Stimulated activated CD4-positive, alpha-beta T cell treated with anti-CD3 and anti-CD28 coated beads, Interleukin-4, amount 100 ng/mL, for 24 hours (primary cell): Measurements from ENCODE around the gene CANX.
"Not testable (repeated sequence)": the region's sequence is repeated elsewhere in the genome, so short reads cannot be mapped to it uniquely, and the experiment has no call there.

Source experiments
- DNase-seq: peaks from one replicate; pipeline ENCODE4 v3.0.0-alpha.2; 2020

CANX gene

DNA sequence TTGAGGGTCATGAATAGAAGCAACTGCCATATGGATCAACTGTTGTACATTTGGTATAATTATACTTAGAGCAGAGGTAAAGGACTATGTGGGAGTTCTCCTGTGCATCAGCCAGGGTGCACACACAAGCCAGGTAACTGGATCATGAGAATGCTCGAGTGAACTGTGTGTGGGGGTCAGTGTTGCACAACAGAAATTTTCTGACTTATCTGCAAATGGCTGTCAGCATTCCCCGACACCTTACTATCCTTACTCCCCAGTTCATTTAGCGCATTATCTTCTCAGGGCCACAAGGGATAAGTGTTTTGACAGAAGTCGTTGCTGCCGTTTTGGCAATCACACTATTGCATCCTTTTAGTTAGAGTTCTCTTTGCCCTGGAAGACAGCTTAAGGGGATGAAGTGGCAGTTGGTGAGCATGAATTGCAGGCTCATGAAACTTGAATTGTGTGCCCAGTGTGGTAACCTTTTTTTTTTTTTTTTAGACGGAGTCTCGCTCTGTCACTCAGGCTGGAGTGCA is 1.7 kb downstream of the CANX start:
- DNase-seq, result no peak

- DNase-seq, result no peak
Observed at GRCh38 chr5:179716286-179716685, 17.5 kb downstream of the CANX start.

- DNase-seq, result no peak
Observed at GRCh38 chr5:179720222-179720621, 21.5 kb downstream of the CANX start.

DNA sequence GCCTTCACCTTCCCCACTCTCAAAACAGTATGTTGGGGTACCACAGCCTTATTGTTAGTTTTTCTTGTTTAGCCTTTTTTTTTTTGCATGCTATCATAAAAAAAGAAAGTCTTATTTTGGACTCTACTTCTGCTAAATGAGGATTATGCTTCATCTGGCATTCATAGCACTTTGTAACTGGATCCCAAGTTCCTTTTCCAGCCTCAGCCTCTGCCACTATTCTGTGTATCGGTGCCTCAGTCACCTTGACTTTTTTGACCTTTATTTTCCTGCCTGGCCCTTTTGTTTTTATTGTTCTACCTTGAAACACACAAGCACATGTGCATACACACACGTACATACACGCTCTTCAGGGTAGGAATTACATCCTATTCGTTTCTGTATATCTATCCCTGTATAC is 25.4 kb downstream of the CANX start:
- no peak for DNase-seq

DNA sequence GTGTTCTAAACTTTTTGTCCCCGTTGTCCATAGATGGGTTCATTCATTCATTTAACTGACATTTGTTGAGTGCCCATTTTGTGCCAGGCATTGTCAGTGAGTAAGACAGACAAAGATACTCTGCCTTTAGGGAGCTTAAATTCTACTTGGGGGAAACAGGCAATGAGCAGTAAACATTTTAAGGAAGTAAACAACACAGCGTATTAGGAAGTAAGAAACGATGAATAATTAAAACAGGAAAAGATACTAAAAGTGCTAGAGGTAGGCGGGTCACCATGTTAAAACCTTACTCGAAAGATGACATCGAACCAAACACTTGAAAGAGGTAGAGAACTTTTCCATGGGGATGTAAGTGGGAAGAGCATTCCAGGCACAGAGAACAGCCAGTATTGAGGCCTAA is 28.3 kb downstream of the CANX start:
- DNase-seq, result no peak

DNA sequence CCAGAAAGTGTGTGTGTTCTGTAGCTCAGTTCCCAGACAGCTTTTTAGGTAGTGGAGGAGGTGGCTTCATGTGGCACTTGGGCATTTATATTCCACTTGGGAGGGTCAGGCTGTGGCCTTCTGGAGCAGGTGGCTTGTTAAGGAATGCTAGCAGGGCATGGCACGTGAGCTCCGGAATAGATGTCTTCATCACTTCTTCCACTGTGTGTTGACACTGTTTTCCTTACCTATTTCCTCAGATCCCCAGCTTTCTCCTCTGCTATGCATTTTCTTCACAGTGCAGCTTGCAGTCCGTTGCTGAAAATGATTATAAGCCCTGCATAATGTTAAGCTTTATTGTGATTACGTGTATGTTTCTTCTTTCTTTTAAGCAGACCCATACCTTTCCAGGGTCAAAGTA is 30.5 kb downstream of the CANX start:
- DNase-seq, result no peak

GRCh38 chr5:179729727-179730126 is 31.0 kb downstream of the CANX start:
- DNase-seq, result no peak

- DNase-seq, result no peak
Observed at GRCh38 chr5:179730356-179730755, 31.6 kb downstream of the CANX start.

DNA sequence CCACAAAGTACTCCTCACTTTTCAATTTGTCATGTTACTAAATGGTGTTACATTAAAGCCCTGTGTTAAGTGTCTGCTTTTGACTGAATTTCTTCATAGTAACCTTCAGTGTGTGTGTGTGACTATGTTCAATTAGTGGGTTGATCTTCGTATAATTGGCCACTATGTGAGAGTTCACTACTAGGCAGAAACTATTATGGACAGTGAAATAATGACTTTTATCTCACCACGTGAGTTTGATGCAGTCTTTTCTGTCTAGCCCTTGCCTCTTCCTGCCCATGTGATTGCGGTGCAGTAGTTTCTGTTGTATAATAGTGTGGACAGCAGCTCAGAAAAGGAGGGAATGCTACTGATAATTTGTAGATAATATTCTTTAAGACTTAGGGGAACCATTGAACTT is 32.1 kb downstream of the CANX start:
- no peak for DNase-seq

- peak; percentile 29 for DNase-seq
Observed at GRCh38 chr5:179731791-179732411, 33.1 kb downstream of the CANX start.

GRCh38 chr5:179732412-179732917 is 33.7 kb downstream of the CANX start, which contains the start of gene MAML1:
TSS of gene MAML1 (plus strand) at chr5:179732822. CDS start at chr5:179733113, 291 bp downstream.
- DNase-seq, result peak; percentile 100

- DNase-seq, result peak; percentile 43
Observed at GRCh38 chr5:179732918-179733771, 34.4 kb downstream of the CANX start.

GRCh38 chr5:179733772-179734126 is 35.0 kb downstream of the CANX start:
- DNase-seq, result no peak

DNA sequence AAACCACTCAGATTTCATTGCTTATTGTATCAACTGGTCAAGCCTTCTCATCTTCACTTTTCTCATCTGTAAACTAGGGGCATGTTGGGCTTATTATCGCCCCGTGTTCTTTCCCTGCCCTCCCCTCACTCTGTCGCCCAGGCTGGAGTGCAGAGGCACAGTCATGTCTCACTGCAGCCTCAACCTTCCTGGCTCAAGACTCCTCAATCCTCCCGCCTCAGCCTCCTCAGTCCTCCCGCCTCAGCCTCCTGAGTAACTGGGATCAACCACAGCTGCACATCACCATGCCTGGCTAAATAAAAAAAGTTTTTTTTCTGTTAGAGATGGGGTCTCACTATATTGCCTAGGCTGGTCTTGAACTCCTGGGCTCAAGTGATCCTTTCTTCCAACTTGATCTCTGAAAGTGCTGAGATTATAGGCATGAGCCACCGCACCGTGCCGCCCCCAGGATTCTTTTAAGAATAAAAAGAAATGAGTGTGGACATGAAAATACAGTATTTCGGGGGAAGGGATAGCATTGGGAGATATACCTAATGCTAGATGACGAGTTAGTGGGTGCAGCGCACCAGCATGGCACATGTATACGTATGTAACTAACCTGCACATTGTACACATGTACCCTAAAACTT is 35.9 kb downstream of the CANX start:
- no peak for DNase-seq

DNA sequence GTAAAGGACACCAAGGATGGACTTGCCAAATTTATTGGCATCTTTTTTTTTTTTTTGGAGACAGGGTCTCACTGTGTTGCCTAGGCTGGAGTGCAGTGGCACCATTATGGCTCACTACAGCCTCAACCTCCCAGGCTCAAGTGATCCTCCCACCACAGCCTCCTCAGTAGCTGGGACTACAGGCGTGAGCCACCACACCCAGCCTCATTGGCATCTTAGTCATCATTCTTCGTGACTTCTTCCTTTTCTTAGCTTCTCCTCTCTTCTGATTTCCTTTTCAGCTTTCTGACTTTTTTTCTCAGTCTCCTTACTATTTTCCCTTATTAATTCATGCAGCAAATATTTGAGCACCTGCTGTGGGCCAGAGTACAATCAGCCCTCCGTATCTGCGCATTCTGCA is 40.0 kb downstream of the CANX start:
- DNase-seq, result no peak

GRCh38 chr5:179744106-179744505 is 45.3 kb downstream of the CANX start:
- DNase-seq, result not testable (repeated sequence)

DNA sequence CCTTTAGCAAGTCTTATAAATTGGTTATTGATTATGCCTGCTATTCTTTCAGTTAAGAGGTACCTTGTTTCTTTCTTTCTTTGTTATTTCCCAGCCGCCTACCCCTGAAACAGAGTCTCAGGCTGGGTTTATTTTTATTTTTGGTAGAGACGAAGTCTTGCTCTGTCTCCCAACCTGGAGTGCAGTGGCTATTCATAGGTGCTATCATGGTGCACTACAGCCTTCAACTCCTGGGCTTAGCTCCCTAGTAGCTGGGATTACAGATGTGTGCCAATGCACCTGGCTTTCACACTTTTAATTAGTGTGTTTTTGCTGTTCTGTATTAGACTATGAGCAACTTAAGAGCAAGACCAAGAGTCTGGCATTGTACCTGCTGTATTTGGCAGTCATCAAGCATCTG is 48.1 kb downstream of the CANX start:
- DNase-seq, result no peak

DNA sequence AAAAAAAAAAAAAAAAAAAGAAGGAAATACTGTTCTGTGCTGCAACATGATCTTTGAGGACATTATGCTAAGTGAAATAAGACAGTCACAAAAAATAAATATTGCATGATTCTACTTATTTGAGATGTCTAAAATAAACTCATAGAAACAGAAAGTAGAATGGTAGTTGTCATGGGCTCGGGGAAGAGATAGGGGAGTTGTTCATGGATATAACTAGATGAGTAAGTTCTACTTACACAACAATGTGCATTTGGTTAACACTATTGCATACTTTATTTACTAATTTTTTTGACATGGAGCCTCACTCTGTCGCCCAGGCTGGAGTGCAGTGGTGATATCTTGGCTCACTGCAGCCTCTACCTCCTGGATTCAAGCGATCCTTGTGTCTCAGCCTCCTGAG is 49.0 kb downstream of the CANX start:
- no peak for DNase-seq

GRCh38 chr5:179749857-179750508 is 51.2 kb downstream of the CANX start:
- DNase-seq, result no peak

DNA sequence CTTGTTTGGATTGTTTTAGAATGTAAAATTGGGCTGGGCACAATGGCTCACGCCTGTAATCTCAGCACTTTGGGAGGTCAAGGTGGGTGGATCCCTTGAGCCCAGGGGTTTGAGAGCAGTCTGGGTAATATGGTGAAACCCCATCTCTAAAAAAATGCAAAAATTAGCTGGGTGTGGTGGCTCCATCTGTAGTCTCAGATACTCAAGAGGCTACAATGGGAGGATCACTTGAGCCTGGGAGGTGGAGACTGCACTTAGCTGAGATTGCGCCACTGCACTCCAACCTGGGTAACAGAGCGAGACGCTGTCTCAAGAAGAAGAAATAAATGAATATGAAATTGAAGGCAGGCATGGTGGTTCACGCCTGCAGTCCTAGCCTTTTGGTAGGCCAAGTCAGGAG is 55.2 kb downstream of the CANX start:
- DNase-seq, result no peak

DNA sequence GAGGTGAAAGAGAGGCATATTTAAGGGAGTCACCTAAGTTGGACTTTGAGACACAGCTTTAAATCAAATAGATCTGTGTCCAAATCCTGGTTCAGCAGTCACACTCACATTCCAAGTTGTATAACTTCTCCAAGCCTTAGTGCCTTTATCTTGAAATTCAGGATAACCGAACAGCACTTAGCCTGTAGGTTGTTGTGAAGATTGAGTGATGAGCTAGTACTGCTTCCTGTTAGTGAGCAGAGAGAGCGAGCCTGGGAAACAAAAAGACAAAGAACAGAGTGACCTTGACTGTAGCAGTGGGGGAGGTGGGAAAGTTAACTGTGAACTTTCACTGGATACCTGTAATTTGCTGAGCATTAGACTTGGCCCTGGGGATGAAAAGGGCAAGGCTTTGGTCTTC is 56.3 kb downstream of the CANX start:
- DNase-seq, result no peak

DNA sequence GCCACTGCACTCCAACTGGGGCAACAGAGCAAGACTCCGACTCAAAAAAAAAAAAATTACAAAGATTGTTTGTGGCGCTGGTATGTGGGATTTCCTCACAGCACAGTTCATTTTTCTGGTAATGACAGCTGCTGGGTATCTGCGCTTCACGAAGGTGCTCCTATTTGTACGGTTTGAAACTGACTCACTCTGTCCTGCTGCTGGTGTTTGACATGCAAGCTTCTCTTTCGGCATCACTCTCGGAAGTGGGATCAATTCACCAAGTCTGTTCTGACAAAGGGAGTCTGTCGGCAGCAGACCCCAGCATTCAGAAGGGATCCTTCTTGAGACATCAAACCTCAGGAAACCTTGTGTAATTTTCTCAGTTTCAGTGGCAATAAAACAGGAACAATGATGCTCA is 60.2 kb downstream of the CANX start:
- no peak for DNase-seq
